ENCODE data around the gene NR2C2.

GRCh38 chr3:14914779-14915117 is 32.6 kb upstream of the NR2C2 start:
- TF ChIP-seq POLR2A (IDR thresholded peaks at IDR 0.05) (no peak), CTCF (IDR thresholded peaks at IDR 0.05) (no peak)
